T-cell (primary cell): Measurements from ENCODE around the gene PRIM1. TPM values are rescaled to one million over a fixed set of nuclear protein-coding genes. Genes with fewer than 3 reads are reported as not detected.
"Not testable (repeated sequence)": the region's sequence is repeated elsewhere in the genome, so short reads cannot be mapped to it uniquely, and the experiment has no call there.

Experiments used
- ATAC-seq, 4 experiments: fragments of 200-7000 bp in 3 of 4; fragments of 150-1000 bp in 1 of 4; cut with Tn5 transposase; replicated peaks in 1 of 4; 1 replicate in 3 of 4; 2 replicates in 1 of 4; pipeline ENCODE4 v1.10.0; 2021; ENCODE audit warnings: moderate library complexity in 3 of 4, mild to moderate bottlenecking in 2 of 4, moderate number of reproducible peaks in 1 of 4
- CTCF ChIA-PET, 2 donors: fragments of 300-600 bp; sonication (Branson Sonifier 250); formaldehyde crosslinking; loops; one replicate each; lab custom pipeline; 2022; ENCODE audit warnings: antibody characterized with exemption in 2 of 2; lab: Charles Lee
- POLR2A ChIA-PET, 2 donors: fragments of 300-600 bp; sonication (Branson Sonifier 250); formaldehyde crosslinking; loops; one replicate each; lab custom pipeline; 2022; ENCODE audit warnings: antibody characterized with exemption in 2 of 2; lab: Charles Lee
- DNase-seq, 35 experiments: peaks; one replicate each; pipeline versions ENCODE4 v3.0.0 to v3.0.0-alpha.2; 2013 to 2023
- H3K27ac ChIP-seq: one replicate; pipeline ENCODE4 v1.5.1; 2013; ENCODE audit warnings: low read length
- H3K27me3 ChIP-seq, 2 experiments: replicated peaks in 1 of 2; 1 replicate in 1 of 2; 2 replicates in 1 of 2; pipeline versions ENCODE4 v1.6.1 to v1.7.0; 2013; ENCODE audit warnings: low read length in 1 of 2, mixed read lengths in 1 of 2; ENCODE audit not compliant: control insufficient read depth in 2 of 2, insufficient read depth in 2 of 2; ENCODE audit errors: extremely low read depth in 1 of 2
- H3K36me3 ChIP-seq, 2 donors: 1 replicate in 1 of 2; 2 replicates in 1 of 2; pipeline versions ENCODE4 v1.6.1 to v1.7.0; 2013; ENCODE audit warnings: low read length in 1 of 2; ENCODE audit not compliant: control insufficient read depth in 2 of 2, insufficient read depth in 1 of 2; ENCODE audit errors: extremely low read depth in 1 of 2
- H3K4me1 ChIP-seq, 2 experiments: 1 replicate in 1 of 2; 2 replicates in 1 of 2; pipeline versions ENCODE4 v1.6.1 to v1.7.0; 2013; ENCODE audit warnings: low read length in 2 of 2, mixed read lengths in 1 of 2; ENCODE audit not compliant: insufficient read depth in 2 of 2, control insufficient read depth in 1 of 2; ENCODE audit errors: extremely low read depth in 1 of 2
- H3K4me3 ChIP-seq, 2 donors: 1 replicate in 1 of 2; 2 replicates in 1 of 2; pipeline versions ENCODE4 v1.5.1 to v1.7.0; 2013; ENCODE audit warnings: mild to moderate bottlenecking in 2 of 2, low read length in 1 of 2, moderate library complexity in 1 of 2; ENCODE audit not compliant: control insufficient read depth in 1 of 2; ENCODE audit errors: extremely low read depth in 1 of 2
- H3K9me3 ChIP-seq: 2 replicates; pipeline ENCODE4 v1.7.0; 2013
- H3K27ac Mint-ChIP-seq, 2 donors: one replicate each; pipeline ENCODE4 v1.8.0; 2020 to 2021; ENCODE audit warnings: mild to moderate bottlenecking in 2 of 2, mixed read lengths in 2 of 2
- H3K27me3 Mint-ChIP-seq, 2 donors: one replicate each; pipeline ENCODE4 v1.8.0; 2021 to 2022; ENCODE audit warnings: mixed read lengths in 2 of 2
- H3K36me3 Mint-ChIP-seq: one replicate; pipeline ENCODE4 v1.8.0; 2021; ENCODE audit warnings: mixed read lengths
- H3K4me1 Mint-ChIP-seq, 3 donors: one replicate each; pipeline ENCODE4 v1.8.0; 2020 to 2022; ENCODE audit warnings: mixed read lengths in 3 of 3, mild to moderate bottlenecking in 1 of 3
- H3K4me3 Mint-ChIP-seq, 3 donors: one replicate each; pipeline ENCODE4 v1.8.0; 2020 to 2022; ENCODE audit warnings: mild to moderate bottlenecking in 3 of 3, mixed read lengths in 3 of 3, moderate library complexity in 3 of 3
- H3K9me3 Mint-ChIP-seq, 3 donors: one replicate each; pipeline ENCODE4 v1.8.0; 2020 to 2022; ENCODE audit warnings: mixed read lengths in 3 of 3
- WGBS: methylation state at CpG from one replicate; pipeline ENCODE4 v1.1.5; 2013; ENCODE audit warnings: missing lambda C conversion rate; ENCODE audit not compliant: insufficient coverage; 5-methylcytosine and 5-hydroxymethylcytosine counted together
- total RNA-seq, 35 experiments: library from RNA in 6 of 35; stranded (reverse) in 6 of 35; fragments of 120-200 nt in 1 of 35; gene quantifications; one replicate each; pipeline versions ENCODE4 v1.2.1 to v1.2.4 and lab custom pipeline; 2013 to 2026

Gene PRIM1
- total RNA-seq, 5 donors from 2014 or later (not counting 1 experiment from before 2014, with no cell fraction given): 17.3 to 25.2 (median 22.2) TPM

- Mint-ChIP-seq H3K27ac (no peak overlapping the region), H3K36me3 (peaks cover 24% of the 10 kb centered on the region), H3K4me1 (peaks cover 18 to 29% (median 23%) of the 10 kb centered on the region in 3 donors), H3K27me3 (no peaks in the 10 kb centered on the region), H3K4me3 (no peak overlapping the region), H3K9me3 (no peaks in the 10 kb centered on the region)
- 96% methylated on average over 3 of the region's 11 CpGs for WGBS
- H3K4me3 ChIP-seq: no peak overlapping the region
- H3K9me3 ChIP-seq: no peaks in the 10 kb centered on the region
- no peaks in the 10 kb centered on the region for H3K27me3 ChIP-seq
- ChIA-PET CTCF (interaction anchor here in 1 of 2 donors (0.7 kb wide), 1 partner anchor 379 kb away, joined by 9 read pairs; no protein-coding TSS in a partner anchor), POLR2A (no interaction called here)
- peaks cover 8 to 19% of the 10 kb centered on the region in 2 experiments for H3K4me1 ChIP-seq
- H3K36me3 ChIP-seq: peaks cover 4 to 15% of the 10 kb centered on the region in 2 donors
- DNase-seq (no peak), ATAC-seq (no peak)
- H3K27ac ChIP-seq: no peak overlapping the region
These were observed 23.8 kb downstream of the PRIM1 start for GRCh38 chr12:56728139-56728861.

GRCh38 chr12:56726196-56726675, 25.9 kb downstream of the PRIM1 start:
- H3K27ac ChIP-seq: peak overlapping the region; percentile 90
- DNase-seq, ATAC-seq, H3K27me3 ChIP-seq, H3K27me3 Mint-ChIP-seq, H3K4me3 ChIP-seq, H3K9me3 Mint-ChIP-seq, H3K9me3 ChIP-seq: not testable (repeated sequence)
- CTCF ChIA-PET: interaction anchor here (1.0 to 1.9 kb wide), 6 partner anchors 28 to 279 kb away, joined by 3 to 5 read pairs (median 4); partner anchors contain the start of gene ATP5F1B (in 1 of the 2)
- Mint-ChIP-seq H3K36me3 (peaks cover 24% of the 10 kb centered on the region), H3K4me1 (peaks cover 39 to 50% (median 44%) of the 10 kb centered on the region in 3 donors), H3K27ac (peak overlapping the region; percentile 90 to 97), H3K4me3 (peak overlapping the region; percentile 52 to 98 (median 96))
- POLR2A ChIA-PET: interaction anchor here (0.5 to 1.4 kb wide), 6 partner anchors 24 to 503 kb away, joined by 3 to 14 read pairs (median 6); partner anchors contain the start of genes PTGES3 (in 1 of the 2) and SHMT2 (in 1 of the 2)
- 94% methylated on average over 15 of the region's 15 CpGs for WGBS
- peaks cover 2 to 13% of the 10 kb centered on the region in 2 donors for H3K36me3 ChIP-seq
- peaks cover 24 to 33% of the 10 kb centered on the region in 2 experiments for H3K4me1 ChIP-seq

GRCh38 chr12:56725723-56726102, 26.4 kb downstream of the PRIM1 start:
- ATAC-seq (no peak), DNase-seq (no peak)
- Histone ChIP-seq H3K4me1 (peaks cover 30 to 38% of the 10 kb centered on the region in 2 experiments), H3K27me3 (no peaks in the 10 kb centered on the region), H3K27ac (peak overlapping the region; percentile 90), H3K36me3 (peaks cover 0 to 18% of the 10 kb centered on the region in 2 donors), H3K9me3 (no peaks in the 10 kb centered on the region), H3K4me3 (peak overlapping the region; percentile 89 to 97)
- H3K27me3 Mint-ChIP-seq: no peaks in the 10 kb centered on the region
- peaks cover 44 to 55% (median 49%) of the 10 kb centered on the region in 3 donors for H3K4me1 Mint-ChIP-seq
- peak overlapping the region; percentile 96 to 99 (median 98) for H3K4me3 Mint-ChIP-seq
- peaks cover 23% of the 10 kb centered on the region for H3K36me3 Mint-ChIP-seq
- CTCF ChIA-PET: interaction anchor here (0.5 to 1.9 kb wide), 12 partner anchors 26 to 385 kb away, joined by 3 to 9 read pairs (median 4); partner anchors contain the start of genes ATP5F1B (in 1 of the 2), PRIM1 (in 1 of the 2), PTGES3 (in 1 of the 2) and STAT6 (in 1 of the 2)
- POLR2A ChIA-PET: interaction anchor here (0.5 to 1.4 kb wide), 10 partner anchors 24 to 624 kb away, joined by 3 to 14 read pairs (median 5); partner anchors contain the start of genes ATP5F1B (in 1 of the 2) and PTGES3 (in 1 of the 2)
- WGBS: 40% methylated on average over 1 of the region's 7 CpGs
- no peaks in the 10 kb centered on the region for H3K9me3 Mint-ChIP-seq
- H3K27ac Mint-ChIP-seq: peak overlapping the region; percentile 90 to 97

- under 1% methylated on average over 37 of the region's 46 CpGs for WGBS
- ChIA-PET POLR2A (interaction anchor here (0.5 to 1.4 kb wide), 11 partner anchors 23 to 623 kb away, joined by 3 to 14 read pairs (median 4); partner anchors contain the start of genes ATP5F1B (in 1 of the 2) and PTGES3 (in 1 of the 2)), CTCF (interaction anchor here (0.5 to 1.9 kb wide), 12 partner anchors 27 to 386 kb away, joined by 3 to 9 read pairs (median 4); partner anchors contain the start of genes ATP5F1B (in 1 of the 2), PRIM1 (in 1 of the 2), PTGES3 (in 1 of the 2) and STAT6 (in 1 of the 2))
- H3K27me3 ChIP-seq: no peaks in the 10 kb centered on the region
- peaks cover 34 to 44% of the 10 kb centered on the region in 2 experiments for H3K4me1 ChIP-seq
- peak within 1 kb of the TSS; percentile 89 to 97 for H3K4me3 ChIP-seq
- peaks cover 27% of the 10 kb centered on the region for H3K36me3 Mint-ChIP-seq
- H3K36me3 ChIP-seq: peaks cover 0 to 24% of the 10 kb centered on the region in 2 donors
- no peaks in the 10 kb centered on the region for H3K9me3 ChIP-seq
- ATAC-seq (peak; percentile 94 to 97 (median 96)), DNase-seq (peak; percentile 86 to 100 (median 98))
- H3K4me3 Mint-ChIP-seq: peak within 1 kb of the TSS; percentile 96 to 99 (median 98)
- peak within 1 kb of the TSS; percentile 90 for H3K27ac ChIP-seq
- peak within 1 kb of the TSS; percentile 90 to 97 for H3K27ac Mint-ChIP-seq
- H3K9me3 Mint-ChIP-seq: no peaks in the 10 kb centered on the region
- peaks cover 49 to 60% (median 55%) of the 10 kb centered on the region in 3 donors for H3K4me1 Mint-ChIP-seq
- no peaks in the 10 kb centered on the region for H3K27me3 Mint-ChIP-seq
These were observed 27.0 kb downstream of the PRIM1 start, which contains the start of gene NACA for GRCh38 chr12:56724972-56725722. Gene NACA (minus strand): TSS chr12:56725299. CDS start chr12:56724521, 778 bp downstream.

- Histone ChIP-seq H3K9me3 (no peaks in the 10 kb centered on the region), H3K4me3 (peak overlapping the region; percentile 89 to 97), H3K4me1 (peaks cover 39 to 49% of the 10 kb centered on the region in 2 experiments), H3K27me3 (no peaks in the 10 kb centered on the region), H3K27ac (peak overlapping the region; percentile 90), H3K36me3 (peaks cover 0 to 29% of the 10 kb centered on the region in 2 donors)
- peaks cover 55 to 66% (median 60%) of the 10 kb centered on the region in 3 donors for H3K4me1 Mint-ChIP-seq
- DNase-seq (peak in 1 of 35 experiments; percentile 9), ATAC-seq (no peak)
- ChIA-PET CTCF (no interaction called here), POLR2A (no interaction called here)
- no peaks in the 10 kb centered on the region for H3K9me3 Mint-ChIP-seq
- no peaks in the 10 kb centered on the region for H3K27me3 Mint-ChIP-seq
- H3K27ac Mint-ChIP-seq: peak overlapping the region; percentile 90 to 97
- WGBS: 0% methylated on average over 5 of the region's 9 CpGs
- H3K36me3 Mint-ChIP-seq: peaks cover 29% of the 10 kb centered on the region
- peak overlapping the region; percentile 96 to 99 (median 98) for H3K4me3 Mint-ChIP-seq
These were observed 27.5 kb downstream of the PRIM1 start for GRCh38 chr12:56724701-56724971.
